ENCODE data around the gene CLMP.

The CLMP gene

GRCh38 chr11:123219066-123219690 lies 24.1 kb upstream of the CLMP start:
- no peak overlapping the region for H3K4me3 ChIP-seq (replicated peaks; ENCODE audit: low read depth, low read length)
- DNase-seq (ENCODE audit: extremely low read depth, low read depth) = no peak

GRCh38 chr11:123218451-123218850 lies 23.4 kb upstream of the CLMP start:
- no peak for TF ChIP-seq CTCF (IDR thresholded peaks at IDR 0.05; ENCODE audit: low read depth, low read length, missing control alignments)
- H3K4me3 ChIP-seq (replicated peaks; ENCODE audit: low read depth, low read length) = no peak overlapping the region
- no peak for DNase-seq (ENCODE audit: extremely low read depth, low read depth)

More at GRCh38 chr11:123219066-123219690, 24.1 kb upstream of the CLMP start:
- TF ChIP-seq CTCF (IDR thresholded peaks at IDR 0.05; ENCODE audit: low read depth, low read length, missing control alignments) = no peak

GRCh38 chr11:123217897-123218296 lies 22.8 kb upstream of the CLMP start:
- no peak for TF ChIP-seq CTCF (IDR thresholded peaks at IDR 0.05; ENCODE audit: low read depth, low read length, missing control alignments)

GRCh38 chr11:123216249-123216648 lies 21.2 kb upstream of the CLMP start:
- no peak for TF ChIP-seq CTCF (IDR thresholded peaks at IDR 0.05; ENCODE audit: low read depth, low read length, missing control alignments)
- no peak for DNase-seq (ENCODE audit: extremely low read depth, low read depth)
- no peak overlapping the region for H3K4me3 ChIP-seq (replicated peaks; ENCODE audit: low read depth, low read length)

More at GRCh38 chr11:123217897-123218296, 22.8 kb upstream of the CLMP start:
- H3K4me3 ChIP-seq (replicated peaks; ENCODE audit: low read depth, low read length) = no peak overlapping the region
- DNase-seq (ENCODE audit: extremely low read depth, low read depth) = no peak

- no peak for TF ChIP-seq CTCF (IDR thresholded peaks at IDR 0.05; ENCODE audit: low read depth, low read length, missing control alignments)
- H3K4me3 ChIP-seq (replicated peaks; ENCODE audit: low read depth, low read length) = no peak overlapping the region
- no peak for DNase-seq (ENCODE audit: extremely low read depth, low read depth)
These were observed 19.9 kb upstream of the CLMP start for GRCh38 chr11:123214940-123215339.

GRCh38 chr11:123214396-123214795 lies 19.3 kb upstream of the CLMP start:
- no peak for DNase-seq (ENCODE audit: extremely low read depth, low read depth)
- no peak overlapping the region for H3K4me3 ChIP-seq (replicated peaks; ENCODE audit: low read depth, low read length)
- TF ChIP-seq CTCF (IDR thresholded peaks at IDR 0.05; ENCODE audit: low read depth, low read length, missing control alignments) = no peak

GRCh38 chr11:123213307-123213771 lies 18.3 kb upstream of the CLMP start:
- no peak for TF ChIP-seq CTCF (IDR thresholded peaks at IDR 0.05; ENCODE audit: low read depth, low read length, missing control alignments)
- DNase-seq (ENCODE audit: extremely low read depth, low read depth) = no peak
- H3K4me3 ChIP-seq (replicated peaks; ENCODE audit: low read depth, low read length) = no peak overlapping the region
